Liver (tissue), 9 donors: ENCODE results near the gene LHCGR. TPM values are rescaled to one million over a fixed set of nuclear protein-coding genes. Genes with fewer than 3 reads are reported as not detected.

Experiments used
- DNase-seq: peaks from one replicate; pipeline ENCODE4 v3.0.0-alpha.2; 2017; ENCODE audit warnings: low spot score
- H3K27ac ChIP-seq, 2 donors: one replicate each; pipeline ENCODE4 v1.7.0; 2013; ENCODE audit warnings: inconsistent platforms in 2 of 2, low read length in 2 of 2, control low read depth in 1 of 2, low read depth in 1 of 2, mild to moderate bottlenecking in 1 of 2
- H3K27me3 ChIP-seq, 4 donors: one replicate each; pipeline versions ENCODE4 v1.6.1 to v1.7.0; 2013; ENCODE audit warnings: low read length in 3 of 4, inconsistent platforms in 1 of 4, mild to moderate bottlenecking in 1 of 4, moderate library complexity in 1 of 4; ENCODE audit not compliant: control insufficient read depth in 4 of 4, insufficient read depth in 4 of 4
- H3K36me3 ChIP-seq, 4 donors: one replicate each; pipeline versions ENCODE4 v1.6.1 to v1.7.0; 2013; ENCODE audit warnings: low read length in 3 of 4, mild to moderate bottlenecking in 3 of 4, low read depth in 1 of 4, moderate library complexity in 1 of 4; ENCODE audit not compliant: control insufficient read depth in 4 of 4, insufficient read depth in 3 of 4
- H3K4me1 ChIP-seq, 4 donors: one replicate each; pipeline versions ENCODE4 v1.6.1 to v1.7.0; 2013; ENCODE audit warnings: low read length in 3 of 4, mild to moderate bottlenecking in 3 of 4, moderate library complexity in 1 of 4; ENCODE audit not compliant: control insufficient read depth in 4 of 4, insufficient read depth in 4 of 4
- H3K4me3 ChIP-seq, 3 donors: one replicate each; pipeline versions ENCODE4 v1.6.1 to v1.7.0; 2013; ENCODE audit warnings: low read length in 3 of 3, control low read depth in 1 of 3, low read depth in 1 of 3, mild to moderate bottlenecking in 1 of 3
- H3K9ac ChIP-seq, 2 donors: one replicate each; pipeline ENCODE4 v1.7.0; 2013; ENCODE audit warnings: low read length in 2 of 2, mild to moderate bottlenecking in 2 of 2, moderate library complexity in 2 of 2, control low read depth in 1 of 2, low read depth in 1 of 2
- H3K9me3 ChIP-seq, 4 donors: one replicate each; pipeline versions ENCODE4 v1.6.1 to v1.7.0; 2013; ENCODE audit warnings: low read length in 3 of 4; ENCODE audit not compliant: control insufficient read depth in 4 of 4
- ATF3 ChIP-seq: IDR thresholded peaks from 2 replicates; pipeline ENCODE4 v1.6.1; 2016; ENCODE audit warnings: antibody characterized with exemption
- EGR1 ChIP-seq, 2 donors: IDR thresholded peaks; 2 replicates each; pipeline ENCODE4 v1.6.1; 2016 to 2018; ENCODE audit warnings: antibody characterized with exemption in 2 of 2, low read depth in 2 of 2
- FOXA2 ChIP-seq: IDR thresholded peaks from 2 replicates; pipeline ENCODE4 v1.6.1; 2016; ENCODE audit warnings: antibody characterized with exemption
- HNF4A ChIP-seq, 2 donors: conservative IDR thresholded peaks; 2 replicates each; pipeline ENCODE4 v1.6.1; 2016; ENCODE audit warnings: antibody characterized with exemption in 2 of 2, mild to moderate bottlenecking in 2 of 2
- HNF4G ChIP-seq: IDR thresholded peaks from 2 replicates; pipeline ENCODE4 v1.6.1; 2016; ENCODE audit warnings: antibody characterized with exemption
- NR2F2 ChIP-seq: IDR thresholded peaks from 2 replicates; pipeline ENCODE4 v1.6.1; 2016; ENCODE audit warnings: antibody characterized with exemption
- RAD21 ChIP-seq, 2 donors: IDR thresholded peaks; 2 replicates each; pipeline ENCODE4 v1.6.1; 2016; ENCODE audit warnings: antibody characterized with exemption in 2 of 2, mild to moderate bottlenecking in 2 of 2
- RXRA ChIP-seq, 2 donors: IDR thresholded peaks; 2 replicates each; pipeline ENCODE4 v1.6.1; 2017 to 2018; ENCODE audit warnings: antibody characterized with exemption in 2 of 2, mild to moderate bottlenecking in 1 of 2
- SP1 ChIP-seq: IDR thresholded peaks from 2 replicates; pipeline ENCODE4 v1.6.1; 2018; ENCODE audit warnings: antibody characterized with exemption, mild to moderate bottlenecking
- TAF1 ChIP-seq: conservative IDR thresholded peaks from 2 replicates; pipeline ENCODE4 v1.6.1; 2016; ENCODE audit warnings: antibody characterized with exemption, mild to moderate bottlenecking
- YY1 ChIP-seq: IDR thresholded peaks from 2 replicates; pipeline ENCODE4 v1.6.1; 2016; ENCODE audit warnings: antibody characterized with exemption, mild to moderate bottlenecking
- ZBTB33 ChIP-seq: IDR thresholded peaks from 2 replicates; pipeline ENCODE4 v1.6.1; 2016; ENCODE audit warnings: antibody characterized with exemption
- WGBS: extraction: QIAGEN DNeasy Blood & Tissue Kit; methylation state at CpG from one replicate; pipeline ENCODE4 v1.1.7; 2013; 5-methylcytosine and 5-hydroxymethylcytosine counted together
- polyA plus RNA-seq, 2 donors: library from polyadenylated mRNA; stranded (reverse) in 1 of 2; unstranded in 1 of 2; fragments of 200-250 nt in 1 of 2; fragments of >200 nt in 1 of 2; fragmentation: Nextera tagmentation in 1 of 2; extraction: Ambion mirVana in 1 of 2; gene quantifications; one replicate each; pipeline versions ENCODE4 v1.2.1 to v1.2.3, GENCODE V29; 2013 to 2015
- total RNA-seq, 2 donors: library from RNA; depleted of rRNA; stranded (reverse); fragments of >200 nt; gene quantifications; one replicate each; pipeline ENCODE4 v1.2.3, GENCODE V29; 2014
- TF ChIP-seq, protein P1 (sequence below): fragments of 150-350 bp; IDR thresholded peaks from 2 replicates; pipeline ENCODE4 v1.5.1; 2017; ENCODE audit warnings: improper control_type of control experiment, low read depth, low read length; ENCODE audit not compliant: missing input control
- TF ChIP-seq, protein P2 (sequence below): IDR thresholded peaks from 2 replicates; pipeline ENCODE4 v1.6.1; 2016; ENCODE audit warnings: antibody characterized with exemption, mild to moderate bottlenecking
- donor health status: healthy.
- donor health status: healthy.
- donor health status: healthy.
- donor health status: healthy.
- donor health status: healthy.

Gene LHCGR
- total and polyA plus RNA-seq, 4 donors, result not detected

DNA sequence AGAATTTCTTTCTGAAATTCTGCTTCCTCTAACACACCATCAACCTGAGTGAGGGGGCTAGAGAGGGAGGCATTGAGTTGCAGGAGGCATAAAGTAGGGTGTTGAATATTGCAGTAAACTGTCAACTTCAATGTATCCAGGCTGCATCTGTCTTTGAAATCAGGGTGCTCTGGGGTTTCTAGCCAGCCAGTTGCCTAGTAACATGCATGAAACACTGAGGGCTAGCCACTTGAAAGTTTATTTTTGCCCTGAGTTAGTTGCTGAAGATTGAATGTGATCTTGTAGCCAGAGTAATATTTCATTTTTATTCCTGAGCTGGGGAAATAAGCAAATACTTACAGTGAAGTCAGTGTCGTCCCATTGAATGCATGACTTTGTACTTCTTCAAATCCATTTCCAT, 41.9 kb downstream of the LHCGR start:
- no peak overlapping the region for H3K27ac ChIP-seq
- H3K27me3 ChIP-seq, result no peaks in the 10 kb centered on the region
- 84% methylated on average over 1 of the region's 1 CpG for WGBS
- no peak overlapping the region for H3K4me3 ChIP-seq
- H3K36me3 ChIP-seq, result no peaks in the 10 kb centered on the region
- H3K4me1 ChIP-seq, result no peaks in the 10 kb centered on the region
- no peak for DNase-seq
- TF ChIP-seq, protein P1, sequence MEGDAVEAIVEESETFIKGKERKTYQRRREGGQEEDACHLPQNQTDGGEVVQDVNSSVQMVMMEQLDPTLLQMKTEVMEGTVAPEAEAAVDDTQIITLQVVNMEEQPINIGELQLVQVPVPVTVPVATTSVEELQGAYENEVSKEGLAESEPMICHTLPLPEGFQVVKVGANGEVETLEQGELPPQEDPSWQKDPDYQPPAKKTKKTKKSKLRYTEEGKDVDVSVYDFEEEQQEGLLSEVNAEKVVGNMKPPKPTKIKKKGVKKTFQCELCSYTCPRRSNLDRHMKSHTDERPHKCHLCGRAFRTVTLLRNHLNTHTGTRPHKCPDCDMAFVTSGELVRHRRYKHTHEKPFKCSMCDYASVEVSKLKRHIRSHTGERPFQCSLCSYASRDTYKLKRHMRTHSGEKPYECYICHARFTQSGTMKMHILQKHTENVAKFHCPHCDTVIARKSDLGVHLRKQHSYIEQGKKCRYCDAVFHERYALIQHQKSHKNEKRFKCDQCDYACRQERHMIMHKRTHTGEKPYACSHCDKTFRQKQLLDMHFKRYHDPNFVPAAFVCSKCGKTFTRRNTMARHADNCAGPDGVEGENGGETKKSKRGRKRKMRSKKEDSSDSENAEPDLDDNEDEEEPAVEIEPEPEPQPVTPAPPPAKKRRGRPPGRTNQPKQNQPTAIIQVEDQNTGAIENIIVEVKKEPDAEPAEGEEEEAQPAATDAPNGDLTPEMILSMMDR, result no peak
- TF ChIP-seq ZBTB33 (no peak), RAD21 (IDR thresholded peaks at IDR 0.05) (no peak), TAF1 (no peak), FOXA2 (no peak), NR2F2 (no peak), EGR1 (IDR thresholded peaks at IDR 0.05; ENCODE audit: low read depth in 2 of 2) (no peak), RXRA (IDR thresholded peaks at IDR 0.05) (no peak), HNF4A (conservative IDR thresholded peaks at IDR 0.05) (no peak), HNF4G (no peak), YY1 (no peak), SP1 (no peak), ATF3 (no peak)
- TF ChIP-seq, protein P2, sequence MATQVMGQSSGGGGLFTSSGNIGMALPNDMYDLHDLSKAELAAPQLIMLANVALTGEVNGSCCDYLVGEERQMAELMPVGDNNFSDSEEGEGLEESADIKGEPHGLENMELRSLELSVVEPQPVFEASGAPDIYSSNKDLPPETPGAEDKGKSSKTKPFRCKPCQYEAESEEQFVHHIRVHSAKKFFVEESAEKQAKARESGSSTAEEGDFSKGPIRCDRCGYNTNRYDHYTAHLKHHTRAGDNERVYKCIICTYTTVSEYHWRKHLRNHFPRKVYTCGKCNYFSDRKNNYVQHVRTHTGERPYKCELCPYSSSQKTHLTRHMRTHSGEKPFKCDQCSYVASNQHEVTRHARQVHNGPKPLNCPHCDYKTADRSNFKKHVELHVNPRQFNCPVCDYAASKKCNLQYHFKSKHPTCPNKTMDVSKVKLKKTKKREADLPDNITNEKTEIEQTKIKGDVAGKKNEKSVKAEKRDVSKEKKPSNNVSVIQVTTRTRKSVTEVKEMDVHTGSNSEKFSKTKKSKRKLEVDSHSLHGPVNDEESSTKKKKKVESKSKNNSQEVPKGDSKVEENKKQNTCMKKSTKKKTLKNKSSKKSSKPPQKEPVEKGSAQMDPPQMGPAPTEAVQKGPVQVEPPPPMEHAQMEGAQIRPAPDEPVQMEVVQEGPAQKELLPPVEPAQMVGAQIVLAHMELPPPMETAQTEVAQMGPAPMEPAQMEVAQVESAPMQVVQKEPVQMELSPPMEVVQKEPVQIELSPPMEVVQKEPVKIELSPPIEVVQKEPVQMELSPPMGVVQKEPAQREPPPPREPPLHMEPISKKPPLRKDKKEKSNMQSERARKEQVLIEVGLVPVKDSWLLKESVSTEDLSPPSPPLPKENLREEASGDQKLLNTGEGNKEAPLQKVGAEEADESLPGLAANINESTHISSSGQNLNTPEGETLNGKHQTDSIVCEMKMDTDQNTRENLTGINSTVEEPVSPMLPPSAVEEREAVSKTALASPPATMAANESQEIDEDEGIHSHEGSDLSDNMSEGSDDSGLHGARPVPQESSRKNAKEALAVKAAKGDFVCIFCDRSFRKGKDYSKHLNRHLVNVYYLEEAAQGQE, result no peak
- H3K9ac ChIP-seq, result no peak overlapping the region
- H3K9me3 ChIP-seq, result no peaks in the 10 kb centered on the region

GRCh38 chr2:48712151-48712550, 43.4 kb downstream of the LHCGR start:
- H3K4me3 ChIP-seq, result no peak overlapping the region
- no peaks in the 10 kb centered on the region for H3K27me3 ChIP-seq
- 54% methylated on average over 2 of the region's 2 CpGs for WGBS
- DNase-seq, result no peak
- no peaks in the 10 kb centered on the region for H3K9me3 ChIP-seq
- H3K36me3 ChIP-seq, result no peaks in the 10 kb centered on the region
- TF ChIP-seq TAF1 (no peak), HNF4A (conservative IDR thresholded peaks at IDR 0.05) (no peak), ZBTB33 (no peak)
- H3K27ac ChIP-seq, result no peak overlapping the region
- H3K9ac ChIP-seq, result no peak overlapping the region
- H3K4me1 ChIP-seq, result no peaks in the 10 kb centered on the region
